OCI-LY3 (cell line): ENCODE data around the gene ARNT2.

Experiments
- CTCF ChIP-seq: fragments of 200-600, 300-600 bp; sonication (generic); IDR thresholded peaks from 2 replicates; pipeline ENCODE4 v1.5.1; 2014; ENCODE audit warnings: antibody characterized with exemption, low read length, low read depth
- EZH2phosphoT487 ChIP-seq: fragments of 200-600 bp; shearing (Covaris generic); IDR thresholded peaks from 2 replicates; pipeline ENCODE4 v1.6.1; 2018; ENCODE audit warnings: antibody characterized with exemption, mixed run types, low read depth

- no peak for TF ChIP-seq CTCF
- no peak for TF ChIP-seq EZH2phosphoT487
Observed at GRCh38 chr15:80549654-80550053, 145.5 kb downstream of the ARNT2 start.
